Hepatocyte (in vitro differentiated cells): ENCODE measurements around the gene KRTAP25-1. TPM values are rescaled to one million over a fixed set of nuclear protein-coding genes. Genes with fewer than 3 reads are reported as not detected.

Source experiments
- DNase-seq: peaks from one replicate; pipeline ENCODE4 v3.0.0-alpha.2; 2016; ENCODE audit warnings: low spot score
- H2AFZ ChIP-seq: fragments of 200-600 bp; sonication (generic); 2 replicates; pipeline ENCODE4 v1.6.0; 2016; ENCODE audit warnings: antibody characterized with exemption, mild to moderate bottlenecking
- H3K27ac ChIP-seq: fragments of 200-600 bp; sonication (generic); 2 replicates; pipeline ENCODE4 v1.5.1; 2016; ENCODE audit warnings: mild to moderate bottlenecking
- H3K27me3 ChIP-seq: fragments of 200-600 bp; sonication (generic); 2 replicates; pipeline ENCODE4 v1.6.1; 2016
- H3K36me3 ChIP-seq: fragments of 200-600 bp; sonication (generic); replicated peaks from 2 replicates; pipeline ENCODE4 v1.5.1; 2016; ENCODE audit warnings: low read depth; ENCODE audit not compliant: insufficient read depth
- H3K4me1 ChIP-seq: fragments of 200-600 bp; sonication (generic); 2 replicates; pipeline ENCODE4 v1.5.1; 2016; ENCODE audit warnings: mild to moderate bottlenecking, moderate library complexity; ENCODE audit not compliant: insufficient read depth
- H3K4me2 ChIP-seq: fragments of 200-600 bp; sonication (generic); 2 replicates; pipeline ENCODE4 v1.6.0; 2016
- H3K4me3 ChIP-seq: fragments of 200-600 bp; sonication (generic); 2 replicates; pipeline ENCODE4 v1.5.1; 2016; ENCODE audit warnings: mild to moderate bottlenecking
- H3K79me2 ChIP-seq: fragments of 200-600 bp; sonication (generic); 2 replicates; pipeline ENCODE4 v1.6.0; 2017; ENCODE audit warnings: mild to moderate bottlenecking
- H3K9me2 ChIP-seq: fragments of 200-600 bp; sonication (generic); replicated peaks from 2 replicates; pipeline ENCODE4 v1.6.0; 2017; ENCODE audit warnings: mild to moderate bottlenecking; ENCODE audit not compliant: insufficient read depth
- H3K9me3 ChIP-seq: fragments of 200-600 bp; sonication (generic); 2 replicates; pipeline ENCODE4 v1.5.1; 2016; ENCODE audit warnings: low read depth, mild to moderate bottlenecking
- H4K20me1 ChIP-seq: fragments of 200-600 bp; sonication (generic); 2 replicates; pipeline ENCODE4 v1.6.0; 2016; ENCODE audit warnings: mild to moderate bottlenecking; ENCODE audit not compliant: insufficient read depth, poor library complexity, severe bottlenecking
- EZH2 ChIP-seq: fragments of 200-600 bp; sonication (generic); IDR thresholded peaks from 2 replicates; pipeline ENCODE4 v1.6.1; 2016; ENCODE audit warnings: antibody characterized with exemption, mild to moderate bottlenecking, borderline replicate concordance
- EZH2phosphoT487 ChIP-seq: fragments of 200-600 bp; sonication (generic); IDR thresholded peaks from one replicate; pipeline ENCODE4 v1.6.1; 2018; ENCODE audit warnings: antibody characterized with exemption, mild to moderate bottlenecking, low read depth, moderate library complexity; ENCODE audit not compliant: unreplicated experiment, severe bottlenecking
- WGBS: methylation state at CpG from one replicate; pipeline ENCODE4 v1.1.6; 2016; ENCODE audit warnings: low lambda C conversion rate; ENCODE audit errors: missing lambda C conversion rate; 5-methylcytosine and 5-hydroxymethylcytosine counted together
- polyA plus RNA-seq: library from polyadenylated mRNA; unstranded; fragments of >200 nt; fragmentation: Nextera tagmentation; extraction: Ambion mirVana; gene quantifications from 2 replicates; pipeline ENCODE4 v1.2.1, GENCODE V29; 2016
- total RNA-seq: library from RNA; depleted of rRNA; stranded (reverse); fragments of >200 nt; gene quantifications from 2 replicates; pipeline ENCODE4 v1.2.3, GENCODE V29; 2014
- TF ChIP-seq, protein P1 (sequence below): fragments of 200-600 bp; sonication (generic); IDR thresholded peaks from 2 replicates; pipeline ENCODE4 v1.5.1; 2016; ENCODE audit warnings: antibody characterized with exemption, mild to moderate bottlenecking; ENCODE audit not compliant: poor library complexity

Gene KRTAP25-1
- total and polyA plus RNA-seq, 2 experiments from 2014 or later = not detected

DNA sequence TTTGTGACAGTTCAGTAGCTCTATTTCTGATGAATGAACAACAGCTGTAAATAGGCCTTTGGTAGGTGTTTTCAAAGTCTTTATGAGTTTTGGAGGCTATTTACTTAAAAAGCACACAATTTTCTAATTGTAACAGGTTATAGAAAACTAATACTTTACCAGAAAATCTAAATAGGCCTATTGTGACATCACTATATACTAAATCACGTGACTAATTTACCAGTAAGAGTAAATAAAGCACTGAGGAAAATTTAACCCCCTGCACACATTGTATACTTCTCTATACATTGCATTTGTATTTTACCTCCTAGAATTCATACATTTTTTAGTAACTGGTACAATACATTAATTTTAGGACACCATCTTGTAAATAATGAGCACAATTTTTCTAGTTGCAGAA, 15.8 kb upstream of the KRTAP25-1 start:
- Histone ChIP-seq H3K27me3 (no peaks in the 10 kb centered on the region), H3K4me2 (no peak overlapping the region), H3K4me1 (no peaks in the 10 kb centered on the region), H2AFZ (no peak overlapping the region), H3K27ac (no peak overlapping the region), H3K79me2 (no peaks in the 10 kb centered on the region), H3K36me3 (no peaks in the 10 kb centered on the region), H3K9me3 (peaks cover 4% of the 10 kb centered on the region), H3K4me3 (no peak overlapping the region), H3K9me2 (no peaks in the 10 kb centered on the region), H4K20me1 (no peaks in the 10 kb centered on the region)
- WGBS = 61% methylated on average over 1 of the region's 1 CpG
- DNase-seq = no peak
- TF ChIP-seq, protein P1, sequence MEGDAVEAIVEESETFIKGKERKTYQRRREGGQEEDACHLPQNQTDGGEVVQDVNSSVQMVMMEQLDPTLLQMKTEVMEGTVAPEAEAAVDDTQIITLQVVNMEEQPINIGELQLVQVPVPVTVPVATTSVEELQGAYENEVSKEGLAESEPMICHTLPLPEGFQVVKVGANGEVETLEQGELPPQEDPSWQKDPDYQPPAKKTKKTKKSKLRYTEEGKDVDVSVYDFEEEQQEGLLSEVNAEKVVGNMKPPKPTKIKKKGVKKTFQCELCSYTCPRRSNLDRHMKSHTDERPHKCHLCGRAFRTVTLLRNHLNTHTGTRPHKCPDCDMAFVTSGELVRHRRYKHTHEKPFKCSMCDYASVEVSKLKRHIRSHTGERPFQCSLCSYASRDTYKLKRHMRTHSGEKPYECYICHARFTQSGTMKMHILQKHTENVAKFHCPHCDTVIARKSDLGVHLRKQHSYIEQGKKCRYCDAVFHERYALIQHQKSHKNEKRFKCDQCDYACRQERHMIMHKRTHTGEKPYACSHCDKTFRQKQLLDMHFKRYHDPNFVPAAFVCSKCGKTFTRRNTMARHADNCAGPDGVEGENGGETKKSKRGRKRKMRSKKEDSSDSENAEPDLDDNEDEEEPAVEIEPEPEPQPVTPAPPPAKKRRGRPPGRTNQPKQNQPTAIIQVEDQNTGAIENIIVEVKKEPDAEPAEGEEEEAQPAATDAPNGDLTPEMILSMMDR = no peak
- TF ChIP-seq EZH2phosphoT487 (no peak), EZH2 (no peak)

GRCh38 chr21:30282850-30283249, 6.5 kb downstream of the KRTAP25-1 start, which contains the start of gene KRTAP24-1:
TSS of gene KRTAP24-1 (minus strand) at chr21:30282950. CDS start at chr21:30282932, 18 bp downstream.
- Histone ChIP-seq H3K79me2 (no peaks in the 10 kb centered on the region), H3K9me2 (no peaks in the 10 kb centered on the region), H3K9me3 (no peaks in the 10 kb centered on the region), H3K27ac (no peak within 1 kb of the TSS), H2AFZ (no peak within 1 kb of the TSS), H3K4me1 (peaks cover 7% of the 10 kb centered on the region), H3K4me2 (no peak within 1 kb of the TSS), H3K36me3 (no peaks in the 10 kb centered on the region), H3K27me3 (no peaks in the 10 kb centered on the region), H4K20me1 (no peaks in the 10 kb centered on the region), H3K4me3 (no peak within 1 kb of the TSS)
- DNase-seq = no peak
- TF ChIP-seq, protein P1 = no peak
- TF ChIP-seq EZH2 = no peak
- TF ChIP-seq EZH2phosphoT487 = no peak
- WGBS = 57% methylated on average over 3 of the region's 3 CpGs

- Histone ChIP-seq H4K20me1 (no peaks in the 10 kb centered on the region), H3K27me3 (no peaks in the 10 kb centered on the region), H3K36me3 (no peaks in the 10 kb centered on the region), H3K9me2 (no peaks in the 10 kb centered on the region), H3K4me1 (peaks cover 8% of the 10 kb centered on the region), H3K9me3 (no peaks in the 10 kb centered on the region), H2AFZ (no peak overlapping the region), H3K4me2 (no peak overlapping the region), H3K27ac (peak overlapping the region; percentile 41), H3K4me3 (no peak overlapping the region), H3K79me2 (no peaks in the 10 kb centered on the region)
- TF ChIP-seq, protein P1 = no peak
- TF ChIP-seq EZH2 = no peak
- no peak for TF ChIP-seq EZH2phosphoT487
- 93% methylated on average over 1 of the region's 1 CpG for WGBS
- DNase-seq = no peak
Measured at GRCh38 chr21:30271611-30272010, 17.7 kb downstream of the KRTAP25-1 start.

- Histone ChIP-seq H3K4me1 (peaks cover 8% of the 10 kb centered on the region), H2AFZ (no peak overlapping the region)
Measured at GRCh38 chr21:30271156-30271555, 18.2 kb downstream of the KRTAP25-1 start.

More at GRCh38 chr21:30271156-30271555, 18.2 kb downstream of the KRTAP25-1 start:
- Histone ChIP-seq H3K27ac (no peak overlapping the region), H3K9me3 (no peaks in the 10 kb centered on the region), H3K4me2 (no peak overlapping the region), H3K36me3 (no peaks in the 10 kb centered on the region), H4K20me1 (no peaks in the 10 kb centered on the region), H3K27me3 (no peaks in the 10 kb centered on the region), H3K4me3 (no peak overlapping the region), H3K79me2 (no peaks in the 10 kb centered on the region), H3K9me2 (no peaks in the 10 kb centered on the region)
- DNase-seq = no peak
- 78% methylated on average over 5 of the region's 5 CpGs for WGBS
- TF ChIP-seq, protein P1 = no peak
- TF ChIP-seq EZH2 = no peak
- no peak for TF ChIP-seq EZH2phosphoT487
